Endodermal cell (in vitro differentiated cells): ENCODE results near the gene NTN4. TPM values are rescaled to one million over a fixed set of nuclear protein-coding genes. Genes with fewer than 3 reads are reported as not detected.
"Not testable (repeated sequence)": the region's sequence is repeated elsewhere in the genome, so short reads cannot be mapped to it uniquely, and the experiment has no call there.

Source experiments
- DNase-seq: peaks from one replicate; pipeline ENCODE4 v3.0.0-alpha.2; 2017
- H3K27ac ChIP-seq: 2 replicates; pipeline ENCODE4 v1.5.1; 2013; ENCODE audit warnings: mild to moderate bottlenecking, low read depth, low read length, moderate library complexity
- H3K27me3 ChIP-seq: 2 replicates; pipeline ENCODE4 v1.6.1; 2013; ENCODE audit warnings: mild to moderate bottlenecking, low read length, moderate library complexity; ENCODE audit not compliant: insufficient read depth, control insufficient read depth, poor library complexity, severe bottlenecking
- H3K36me3 ChIP-seq: 2 replicates; pipeline ENCODE4 v1.7.0; 2013; ENCODE audit warnings: mild to moderate bottlenecking, low read length, moderate library complexity; ENCODE audit not compliant: control insufficient read depth, insufficient read depth
- H3K4me1 ChIP-seq: one replicate; pipeline ENCODE4 v1.7.0; 2013; ENCODE audit warnings: low read length; ENCODE audit not compliant: control insufficient read depth, insufficient read depth
- H3K4me3 ChIP-seq: 2 replicates; pipeline ENCODE4 v1.5.1; 2013; ENCODE audit warnings: mild to moderate bottlenecking, low read length, moderate library complexity
- H3K9ac ChIP-seq: 2 replicates; pipeline ENCODE4 v1.6.1; 2013; ENCODE audit warnings: mild to moderate bottlenecking, low read length, moderate library complexity; ENCODE audit not compliant: poor library complexity, severe bottlenecking; ENCODE audit errors: extremely low read depth
- H3K9me3 ChIP-seq: 2 replicates; pipeline ENCODE4 v1.6.1; 2013; ENCODE audit warnings: mild to moderate bottlenecking, low read length, moderate library complexity; ENCODE audit not compliant: control insufficient read depth
- H3K27ac Mint-ChIP-seq: 2 replicates; pipeline ENCODE4 v1.8.0; 2020; ENCODE audit warnings: mixed read lengths
- H3K27me3 Mint-ChIP-seq: 2 replicates; pipeline ENCODE4 v1.8.0; 2021; ENCODE audit warnings: mild to moderate bottlenecking, mixed read lengths; ENCODE audit not compliant: insufficient read depth
- H3K36me3 Mint-ChIP-seq: 2 replicates; pipeline ENCODE4 v1.8.0; 2020; ENCODE audit warnings: low read depth, mixed read lengths
- H3K4me1 Mint-ChIP-seq: 2 replicates; pipeline ENCODE4 v1.8.0; 2020; ENCODE audit warnings: mixed read lengths
- H3K4me3 Mint-ChIP-seq: 2 replicates; pipeline ENCODE4 v1.8.0; 2020; ENCODE audit warnings: mild to moderate bottlenecking, moderate library complexity, mixed read lengths
- H3K9me3 Mint-ChIP-seq: 2 replicates; pipeline ENCODE4 v1.8.0; 2020; ENCODE audit warnings: mild to moderate bottlenecking, mixed read lengths
- WGBS, 2 experiments: methylation state at CpG; one replicate each; pipeline versions ENCODE4 v1.1.5 to v1.1.7; 2013; ENCODE audit warnings: missing lambda C conversion rate in 2 of 2, mixed read lengths in 1 of 2; ENCODE audit not compliant: insufficient coverage in 1 of 2, insufficient read length in 1 of 2; 5-methylcytosine and 5-hydroxymethylcytosine counted together
- total RNA-seq, 2 donors: library from RNA; stranded (reverse); fragmentation: NEBNext Ultra II Directional in 1 of 2; extraction: Animal tissue kit (Norgen Biotek cat#: 25700) in 1 of 2; gene quantifications; 2 replicates in 1 of 2; 3 replicates in 1 of 2; pipeline ENCODE4 v1.2.1, GENCODE V29; 2021
- TF ChIP-seq, protein P1 (sequence below): fragments of 200-600 bp; sonication (generic); conservative IDR thresholded peaks from 2 replicates; pipeline ENCODE4 v1.5.0; 2021; ENCODE audit warnings: antibody characterized with exemption, mild to moderate bottlenecking

The NTN4 gene
- total RNA-seq, 2 donors from 2014 or later, result 57.4 to 58.2 TPM

DNA sequence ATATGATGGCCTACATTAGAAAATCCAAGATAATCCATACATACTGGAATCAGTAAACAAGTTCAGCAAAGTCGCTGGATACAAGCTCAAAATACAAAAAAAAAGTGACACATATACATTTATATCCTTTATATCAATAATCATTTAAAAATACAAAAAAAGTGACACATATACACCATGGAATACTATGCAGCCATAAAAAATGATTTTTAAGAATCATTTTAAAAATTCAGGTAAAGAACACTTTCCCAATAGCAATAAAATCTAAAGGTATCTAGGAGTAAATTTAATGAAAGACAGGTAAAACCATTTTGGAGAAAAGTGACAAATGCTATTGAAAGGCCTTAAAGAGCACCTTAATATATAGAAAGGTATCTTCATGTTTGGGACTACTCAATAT, 111.9 kb downstream of the NTN4 start:
- Histone ChIP-seq H3K4me3 (no peak overlapping the region), H3K27ac (no peak overlapping the region), H3K9ac (no peak overlapping the region), H3K27me3 (no peaks in the 10 kb centered on the region), H3K9me3 (peaks cover 30% of the 10 kb centered on the region), H3K36me3 (peaks cover 99% of the 10 kb centered on the region), H3K4me1 (no peaks in the 10 kb centered on the region)
- 77 to 100% methylated on average over 1 of the region's 1 CpG for WGBS, 2 experiments
- Mint-ChIP-seq H3K9me3 (peaks cover 19% of the 10 kb centered on the region), H3K4me3 (no peak overlapping the region), H3K4me1 (no peaks in the 10 kb centered on the region), H3K36me3 (peaks cover 83% of the 10 kb centered on the region), H3K27ac (no peak overlapping the region), H3K27me3 (peaks cover 5% of the 10 kb centered on the region)
- TF ChIP-seq, protein P1, sequence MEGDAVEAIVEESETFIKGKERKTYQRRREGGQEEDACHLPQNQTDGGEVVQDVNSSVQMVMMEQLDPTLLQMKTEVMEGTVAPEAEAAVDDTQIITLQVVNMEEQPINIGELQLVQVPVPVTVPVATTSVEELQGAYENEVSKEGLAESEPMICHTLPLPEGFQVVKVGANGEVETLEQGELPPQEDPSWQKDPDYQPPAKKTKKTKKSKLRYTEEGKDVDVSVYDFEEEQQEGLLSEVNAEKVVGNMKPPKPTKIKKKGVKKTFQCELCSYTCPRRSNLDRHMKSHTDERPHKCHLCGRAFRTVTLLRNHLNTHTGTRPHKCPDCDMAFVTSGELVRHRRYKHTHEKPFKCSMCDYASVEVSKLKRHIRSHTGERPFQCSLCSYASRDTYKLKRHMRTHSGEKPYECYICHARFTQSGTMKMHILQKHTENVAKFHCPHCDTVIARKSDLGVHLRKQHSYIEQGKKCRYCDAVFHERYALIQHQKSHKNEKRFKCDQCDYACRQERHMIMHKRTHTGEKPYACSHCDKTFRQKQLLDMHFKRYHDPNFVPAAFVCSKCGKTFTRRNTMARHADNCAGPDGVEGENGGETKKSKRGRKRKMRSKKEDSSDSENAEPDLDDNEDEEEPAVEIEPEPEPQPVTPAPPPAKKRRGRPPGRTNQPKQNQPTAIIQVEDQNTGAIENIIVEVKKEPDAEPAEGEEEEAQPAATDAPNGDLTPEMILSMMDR, result no peak
- DNase-seq, result no peak

DNA sequence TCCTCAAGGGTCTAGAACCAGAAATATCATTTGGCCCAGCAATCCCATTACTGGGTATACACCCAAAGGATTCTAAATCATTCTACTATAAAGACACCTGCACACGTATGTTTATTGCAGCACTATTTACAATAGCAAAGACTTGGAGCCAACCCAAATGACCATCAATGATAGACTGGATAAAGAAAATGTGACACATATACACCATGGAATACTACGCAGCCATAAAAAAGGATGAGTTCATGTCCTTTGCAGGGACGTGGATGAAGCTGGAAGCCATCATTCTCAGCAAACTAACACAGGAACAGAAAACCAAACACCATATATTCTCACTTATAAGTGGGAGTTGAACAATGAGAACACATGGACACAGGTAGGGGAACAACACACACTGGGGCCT, 112.8 kb downstream of the NTN4 start:
- H3K36me3 ChIP-seq, result peaks cover 98% of the 10 kb centered on the region
- not testable (repeated sequence) for H3K4me1 Mint-ChIP-seq, H3K4me3 ChIP-seq, DNase-seq, H3K27ac Mint-ChIP-seq, H3K27me3 Mint-ChIP-seq, H3K27me3 ChIP-seq, H3K4me3 Mint-ChIP-seq, H3K9ac ChIP-seq, H3K4me1 ChIP-seq, H3K27ac ChIP-seq
- Mint-ChIP-seq H3K36me3 (peaks cover 83% of the 10 kb centered on the region), H3K9me3 (peaks cover 19% of the 10 kb centered on the region)
- 86 to 93% methylated on average over 1 of the region's 3 CpGs for WGBS, 2 experiments
- peaks cover 26% of the 10 kb centered on the region for H3K9me3 ChIP-seq

DNA sequence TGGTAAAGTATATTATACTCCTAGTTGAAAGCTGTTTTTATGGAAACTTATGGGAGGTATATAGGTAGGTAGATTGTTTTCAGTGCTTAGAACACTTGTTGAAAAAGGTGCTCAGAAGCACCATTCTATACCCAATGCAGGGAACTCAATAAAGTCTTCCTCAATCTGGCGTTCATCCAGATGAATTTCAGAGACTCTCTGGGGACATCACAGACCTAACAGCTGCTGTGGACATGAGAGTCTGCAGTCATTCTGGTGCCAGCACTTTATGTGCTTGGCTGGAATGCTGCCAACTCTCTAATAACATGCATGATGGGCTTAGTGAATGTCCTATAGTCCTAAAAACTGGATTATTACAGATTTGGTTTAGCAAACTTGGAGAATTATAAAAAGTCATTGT, 115.9 kb downstream of the NTN4 start:
- H3K4me1 ChIP-seq, result no peaks in the 10 kb centered on the region
- WGBS, 2 experiments, result 94 to 100% methylated on average over 1 of the region's 1 CpG
- DNase-seq, result no peak
- Mint-ChIP-seq H3K36me3 (peaks cover 75% of the 10 kb centered on the region), H3K27me3 (no peaks in the 10 kb centered on the region), H3K4me3 (no peak overlapping the region), H3K9me3 (peaks cover 19% of the 10 kb centered on the region), H3K27ac (no peak overlapping the region), H3K4me1 (peaks cover 4% of the 10 kb centered on the region)
- no peak overlapping the region for H3K4me3 ChIP-seq
- H3K36me3 ChIP-seq, result peaks cover 80% of the 10 kb centered on the region
- H3K27me3 ChIP-seq, result no peaks in the 10 kb centered on the region
- TF ChIP-seq, protein P1, result no peak
- H3K9me3 ChIP-seq, result peaks cover 15% of the 10 kb centered on the region
- no peak overlapping the region for H3K27ac ChIP-seq
- H3K9ac ChIP-seq, result no peak overlapping the region

DNA sequence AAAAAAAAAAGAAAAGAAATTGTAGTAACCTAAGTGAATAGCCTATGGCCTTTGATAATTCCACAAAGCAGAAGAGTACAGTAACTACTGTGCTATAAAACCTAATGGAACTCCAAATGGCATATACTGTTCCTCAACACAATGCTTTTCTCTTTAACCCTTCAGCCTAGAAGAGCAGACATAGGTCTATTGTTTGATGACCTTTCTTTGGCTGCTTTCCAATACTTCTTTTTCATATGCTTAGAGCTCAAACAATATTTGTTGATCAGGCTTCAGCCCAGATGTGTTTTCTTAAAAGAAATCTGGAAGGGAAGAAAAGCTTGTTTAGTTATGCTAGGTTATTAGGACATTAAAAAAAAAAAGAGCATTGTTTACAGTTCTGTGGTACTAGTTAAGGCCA, 116.4 kb downstream of the NTN4 start:
- H3K36me3 Mint-ChIP-seq, result peaks cover 74% of the 10 kb centered on the region
- Histone ChIP-seq H3K9ac (no peak overlapping the region), H3K36me3 (peaks cover 80% of the 10 kb centered on the region), H3K4me1 (no peaks in the 10 kb centered on the region), H3K27me3 (no peaks in the 10 kb centered on the region), H3K9me3 (peaks cover 10% of the 10 kb centered on the region), H3K27ac (no peak overlapping the region), H3K4me3 (no peak overlapping the region)
- H3K4me3 Mint-ChIP-seq, result no peak overlapping the region
- H3K9me3 Mint-ChIP-seq, result peaks cover 14% of the 10 kb centered on the region
- no peaks in the 10 kb centered on the region for H3K27me3 Mint-ChIP-seq
- no peak for DNase-seq
- no peak overlapping the region for H3K27ac Mint-ChIP-seq
- TF ChIP-seq, protein P1, result no peak
- peaks cover 4% of the 10 kb centered on the region for H3K4me1 Mint-ChIP-seq
